K562 (cell line): ENCODE measurements around the gene SCYL1. TPM values are rescaled to one million over a fixed set of nuclear protein-coding genes. Genes with fewer than 3 reads are reported as not detected.

Source experiments
- LCOR ChIP-seq: sonication (generic); formaldehyde crosslinking; IDR thresholded peaks from 2 replicates; pipeline ENCODE4 v1.8.0; 2022; ENCODE audit warnings: mild to moderate bottlenecking, missing genetic modification reagents
- SAFB2 ChIP-seq: fragments of 200-400 bp; formaldehyde crosslinking; IDR thresholded peaks from 2 replicates; pipeline ENCODE4 v1.6.1; 2018; ENCODE audit warnings: borderline replicate concordance, low read length, low read depth, moderate library complexity; ENCODE audit not compliant: severe bottlenecking
- TEAD4 ChIP-seq, 2 experiments: sonication (generic) in 1 of 2; formaldehyde crosslinking in 1 of 2; IDR thresholded peaks; 2 replicates each; pipeline versions ENCODE4 v1.6.1 to v1.8.0; 2012 to 2022; ENCODE audit warnings: borderline replicate concordance in 1 of 2, inconsistent platforms in 1 of 2, low read length in 1 of 2, mild to moderate bottlenecking in 1 of 2, missing genetic modification reagents in 1 of 2
- THRAP3 ChIP-seq: fragments of 450-650 bp; IDR thresholded peaks from 2 replicates; pipeline ENCODE4 v1.6.1; 2016; ENCODE audit warnings: mild to moderate bottlenecking, inconsistent platforms, borderline replicate concordance
- ZNF212 ChIP-seq: fragments of 450-650 bp; formaldehyde crosslinking; IDR thresholded peaks from 2 replicates; pipeline ENCODE4 v1.4.0; 2020; ENCODE audit warnings: mild to moderate bottlenecking
- ZNF217 ChIP-seq: sonication (generic); formaldehyde crosslinking; IDR thresholded peaks from 2 replicates; pipeline ENCODE4 v1.8.0; 2022; ENCODE audit warnings: mild to moderate bottlenecking, missing genetic modification reagents
- polyA plus RNA-seq, 8 experiments: library from polyadenylated mRNA; depleted of rRNA in 4 of 8; stranded (reverse) in 5 of 8; unstranded in 3 of 8; fragments of >200 nt; fragmentation: Nextera tagmentation in 2 of 8; fragmentation: Illumina TruSeq in 1 of 8; extraction: Ambion mirVana in 2 of 8; extraction: Trizol in 1 of 8; gene quantifications; 2 replicates each; pipeline versions ENCODE4 v1.2.1 to v1.2.3, GENCODE V29; 2011 to 2014; ENCODE audit warnings: inconsistent platforms in 1 of 8, missing spikeins in 1 of 8
- total RNA-seq, 7 experiments: library from RNA; depleted of rRNA in 6 of 7; stranded (reverse); fragments of >200 nt in 6 of 7; fragmentation: Illumina TruSeq in 2 of 7; extraction: Trizol in 2 of 7; gene quantifications; 2 replicates each; pipeline versions ENCODE4 v1.2.1 to v1.2.3, GENCODE V29; 2011 to 2021; ENCODE audit warnings: low replicate concordance in 1 of 7
- TF ChIP-seq, protein P1 (sequence below), 2 experiments: fragments of 450-650 bp; IDR thresholded peaks; 2 replicates each; pipeline ENCODE4 v1.6.1; 2018; ENCODE audit warnings: mild to moderate bottlenecking in 2 of 2, low read depth in 1 of 2; ENCODE audit not compliant: partially characterized antibody in 2 of 2
- TF ChIP-seq, protein P2 (sequence below): fragments of 450-650 bp; IDR thresholded peaks from 2 replicates; pipeline ENCODE4 v1.7.1; 2018; ENCODE audit warnings: mild to moderate bottlenecking, low read depth; ENCODE audit not compliant: partially characterized antibody
- TF ChIP-seq, protein P3 (sequence below): fragments of 450-650 bp; IDR thresholded peaks from 2 replicates; pipeline ENCODE4 v1.6.1; 2016; ENCODE audit warnings: mild to moderate bottlenecking
- TF ChIP-seq, protein P4 (sequence below): sonication (generic); formaldehyde crosslinking; IDR thresholded peaks from 2 replicates; pipeline ENCODE4 v1.8.0; 2023; ENCODE audit warnings: missing genetic modification reagents, mild to moderate bottlenecking, borderline replicate concordance

The SCYL1 gene
- total and polyA plus RNA-seq, 9 of the 15 experiments (the other 6 are each of a cell fraction or from before 2014, with no cell fraction given), result 1.9 to 145 (median 57.6) TPM

DNA sequence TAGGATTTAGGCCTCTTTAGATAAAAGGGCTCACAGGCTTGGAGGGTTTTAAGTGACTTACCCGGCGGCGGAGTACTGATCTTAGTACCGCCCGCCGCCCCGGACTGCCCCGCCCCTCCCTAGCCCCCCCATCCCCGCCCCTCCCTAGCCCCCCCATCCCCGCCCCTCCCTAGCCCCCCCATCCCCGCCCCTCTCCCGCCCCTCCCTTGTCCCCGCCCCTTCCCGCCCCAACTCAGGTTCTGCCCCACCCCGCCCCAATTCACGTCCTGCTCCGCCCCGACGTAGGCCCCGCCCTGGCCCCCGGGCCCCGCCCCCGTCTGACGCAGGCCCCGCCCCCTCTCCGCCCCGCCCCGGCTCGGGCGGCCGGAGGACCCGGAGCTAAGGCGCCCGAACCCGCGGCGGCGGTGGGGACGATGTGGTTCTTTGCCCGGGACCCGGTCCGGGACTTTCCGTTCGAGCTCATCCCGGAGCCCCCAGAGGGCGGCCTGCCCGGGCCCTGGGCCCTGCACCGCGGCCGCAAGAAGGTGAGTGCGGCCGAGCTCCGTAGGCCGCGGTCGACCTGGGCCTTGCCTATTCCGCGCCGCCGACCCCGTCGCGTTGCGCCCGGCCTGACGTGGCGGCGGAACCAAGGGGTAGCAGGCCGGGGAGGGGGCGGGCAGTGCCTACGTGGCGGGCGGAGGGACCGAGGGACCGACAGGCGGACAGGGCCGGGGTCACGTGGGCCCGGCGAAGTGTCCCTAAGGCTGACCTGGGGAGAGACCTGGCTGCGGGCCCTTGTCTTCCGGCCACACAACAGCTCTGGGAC lies at the start of gene SCYL1 (continued):
- TF ChIP-seq, protein P1, sequence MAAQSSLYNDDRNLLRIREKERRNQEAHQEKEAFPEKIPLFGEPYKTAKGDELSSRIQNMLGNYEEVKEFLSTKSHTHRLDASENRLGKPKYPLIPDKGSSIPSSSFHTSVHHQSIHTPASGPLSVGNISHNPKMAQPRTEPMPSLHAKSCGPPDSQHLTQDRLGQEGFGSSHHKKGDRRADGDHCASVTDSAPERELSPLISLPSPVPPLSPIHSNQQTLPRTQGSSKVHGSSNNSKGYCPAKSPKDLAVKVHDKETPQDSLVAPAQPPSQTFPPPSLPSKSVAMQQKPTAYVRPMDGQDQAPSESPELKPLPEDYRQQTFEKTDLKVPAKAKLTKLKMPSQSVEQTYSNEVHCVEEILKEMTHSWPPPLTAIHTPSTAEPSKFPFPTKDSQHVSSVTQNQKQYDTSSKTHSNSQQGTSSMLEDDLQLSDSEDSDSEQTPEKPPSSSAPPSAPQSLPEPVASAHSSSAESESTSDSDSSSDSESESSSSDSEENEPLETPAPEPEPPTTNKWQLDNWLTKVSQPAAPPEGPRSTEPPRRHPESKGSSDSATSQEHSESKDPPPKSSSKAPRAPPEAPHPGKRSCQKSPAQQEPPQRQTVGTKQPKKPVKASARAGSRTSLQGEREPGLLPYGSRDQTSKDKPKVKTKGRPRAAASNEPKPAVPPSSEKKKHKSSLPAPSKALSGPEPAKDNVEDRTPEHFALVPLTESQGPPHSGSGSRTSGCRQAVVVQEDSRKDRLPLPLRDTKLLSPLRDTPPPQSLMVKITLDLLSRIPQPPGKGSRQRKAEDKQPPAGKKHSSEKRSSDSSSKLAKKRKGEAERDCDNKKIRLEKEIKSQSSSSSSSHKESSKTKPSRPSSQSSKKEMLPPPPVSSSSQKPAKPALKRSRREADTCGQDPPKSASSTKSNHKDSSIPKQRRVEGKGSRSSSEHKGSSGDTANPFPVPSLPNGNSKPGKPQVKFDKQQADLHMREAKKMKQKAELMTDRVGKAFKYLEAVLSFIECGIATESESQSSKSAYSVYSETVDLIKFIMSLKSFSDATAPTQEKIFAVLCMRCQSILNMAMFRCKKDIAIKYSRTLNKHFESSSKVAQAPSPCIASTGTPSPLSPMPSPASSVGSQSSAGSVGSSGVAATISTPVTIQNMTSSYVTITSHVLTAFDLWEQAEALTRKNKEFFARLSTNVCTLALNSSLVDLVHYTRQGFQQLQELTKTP (IDR thresholded peaks at IDR 0.05; ENCODE audit: low read depth in 1 of 2, partially characterized antibody in 2 of 2), result no peak
- no peak for TF ChIP-seq TEAD4 (IDR thresholded peaks at IDR 0.05; ENCODE audit: low read length)
- TF ChIP-seq TEAD4 (CRISPR knock-in tag; IDR thresholded peaks at IDR 0.05; ENCODE audit: borderline replicate concordance), result no peak
- TF ChIP-seq ZNF212, result no peak
- TF ChIP-seq, protein P2, sequence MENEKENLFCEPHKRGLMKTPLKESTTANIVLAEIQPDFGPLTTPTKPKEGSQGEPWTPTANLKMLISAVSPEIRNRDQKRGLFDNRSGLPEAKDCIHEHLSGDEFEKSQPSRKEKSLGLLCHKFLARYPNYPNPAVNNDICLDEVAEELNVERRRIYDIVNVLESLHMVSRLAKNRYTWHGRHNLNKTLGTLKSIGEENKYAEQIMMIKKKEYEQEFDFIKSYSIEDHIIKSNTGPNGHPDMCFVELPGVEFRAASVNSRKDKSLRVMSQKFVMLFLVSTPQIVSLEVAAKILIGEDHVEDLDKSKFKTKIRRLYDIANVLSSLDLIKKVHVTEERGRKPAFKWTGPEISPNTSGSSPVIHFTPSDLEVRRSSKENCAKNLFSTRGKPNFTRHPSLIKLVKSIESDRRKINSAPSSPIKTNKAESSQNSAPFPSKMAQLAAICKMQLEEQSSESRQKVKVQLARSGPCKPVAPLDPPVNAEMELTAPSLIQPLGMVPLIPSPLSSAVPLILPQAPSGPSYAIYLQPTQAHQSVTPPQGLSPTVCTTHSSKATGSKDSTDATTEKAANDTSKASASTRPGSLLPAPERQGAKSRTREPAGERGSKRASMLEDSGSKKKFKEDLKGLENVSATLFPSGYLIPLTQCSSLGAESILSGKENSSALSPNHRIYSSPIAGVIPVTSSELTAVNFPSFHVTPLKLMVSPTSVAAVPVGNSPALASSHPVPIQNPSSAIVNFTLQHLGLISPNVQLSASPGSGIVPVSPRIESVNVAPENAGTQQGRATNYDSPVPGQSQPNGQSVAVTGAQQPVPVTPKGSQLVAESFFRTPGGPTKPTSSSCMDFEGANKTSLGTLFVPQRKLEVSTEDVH, result no peak
- 0 out of 2 replicates have a peak, but pooled peaks have one; percentile 17 for TF ChIP-seq LCOR (CRISPR knock-in tag)
- no peak for TF ChIP-seq THRAP3
- TF ChIP-seq, protein P3, sequence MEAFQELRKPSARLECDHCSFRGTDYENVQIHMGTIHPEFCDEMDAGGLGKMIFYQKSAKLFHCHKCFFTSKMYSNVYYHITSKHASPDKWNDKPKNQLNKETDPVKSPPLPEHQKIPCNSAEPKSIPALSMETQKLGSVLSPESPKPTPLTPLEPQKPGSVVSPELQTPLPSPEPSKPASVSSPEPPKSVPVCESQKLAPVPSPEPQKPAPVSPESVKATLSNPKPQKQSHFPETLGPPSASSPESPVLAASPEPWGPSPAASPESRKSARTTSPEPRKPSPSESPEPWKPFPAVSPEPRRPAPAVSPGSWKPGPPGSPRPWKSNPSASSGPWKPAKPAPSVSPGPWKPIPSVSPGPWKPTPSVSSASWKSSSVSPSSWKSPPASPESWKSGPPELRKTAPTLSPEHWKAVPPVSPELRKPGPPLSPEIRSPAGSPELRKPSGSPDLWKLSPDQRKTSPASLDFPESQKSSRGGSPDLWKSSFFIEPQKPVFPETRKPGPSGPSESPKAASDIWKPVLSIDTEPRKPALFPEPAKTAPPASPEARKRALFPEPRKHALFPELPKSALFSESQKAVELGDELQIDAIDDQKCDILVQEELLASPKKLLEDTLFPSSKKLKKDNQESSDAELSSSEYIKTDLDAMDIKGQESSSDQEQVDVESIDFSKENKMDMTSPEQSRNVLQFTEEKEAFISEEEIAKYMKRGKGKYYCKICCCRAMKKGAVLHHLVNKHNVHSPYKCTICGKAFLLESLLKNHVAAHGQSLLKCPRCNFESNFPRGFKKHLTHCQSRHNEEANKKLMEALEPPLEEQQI, result no peak
- no peak for TF ChIP-seq SAFB2
- no peak for TF ChIP-seq ZNF217 (CRISPR knock-in tag)
- TF ChIP-seq, protein P4, sequence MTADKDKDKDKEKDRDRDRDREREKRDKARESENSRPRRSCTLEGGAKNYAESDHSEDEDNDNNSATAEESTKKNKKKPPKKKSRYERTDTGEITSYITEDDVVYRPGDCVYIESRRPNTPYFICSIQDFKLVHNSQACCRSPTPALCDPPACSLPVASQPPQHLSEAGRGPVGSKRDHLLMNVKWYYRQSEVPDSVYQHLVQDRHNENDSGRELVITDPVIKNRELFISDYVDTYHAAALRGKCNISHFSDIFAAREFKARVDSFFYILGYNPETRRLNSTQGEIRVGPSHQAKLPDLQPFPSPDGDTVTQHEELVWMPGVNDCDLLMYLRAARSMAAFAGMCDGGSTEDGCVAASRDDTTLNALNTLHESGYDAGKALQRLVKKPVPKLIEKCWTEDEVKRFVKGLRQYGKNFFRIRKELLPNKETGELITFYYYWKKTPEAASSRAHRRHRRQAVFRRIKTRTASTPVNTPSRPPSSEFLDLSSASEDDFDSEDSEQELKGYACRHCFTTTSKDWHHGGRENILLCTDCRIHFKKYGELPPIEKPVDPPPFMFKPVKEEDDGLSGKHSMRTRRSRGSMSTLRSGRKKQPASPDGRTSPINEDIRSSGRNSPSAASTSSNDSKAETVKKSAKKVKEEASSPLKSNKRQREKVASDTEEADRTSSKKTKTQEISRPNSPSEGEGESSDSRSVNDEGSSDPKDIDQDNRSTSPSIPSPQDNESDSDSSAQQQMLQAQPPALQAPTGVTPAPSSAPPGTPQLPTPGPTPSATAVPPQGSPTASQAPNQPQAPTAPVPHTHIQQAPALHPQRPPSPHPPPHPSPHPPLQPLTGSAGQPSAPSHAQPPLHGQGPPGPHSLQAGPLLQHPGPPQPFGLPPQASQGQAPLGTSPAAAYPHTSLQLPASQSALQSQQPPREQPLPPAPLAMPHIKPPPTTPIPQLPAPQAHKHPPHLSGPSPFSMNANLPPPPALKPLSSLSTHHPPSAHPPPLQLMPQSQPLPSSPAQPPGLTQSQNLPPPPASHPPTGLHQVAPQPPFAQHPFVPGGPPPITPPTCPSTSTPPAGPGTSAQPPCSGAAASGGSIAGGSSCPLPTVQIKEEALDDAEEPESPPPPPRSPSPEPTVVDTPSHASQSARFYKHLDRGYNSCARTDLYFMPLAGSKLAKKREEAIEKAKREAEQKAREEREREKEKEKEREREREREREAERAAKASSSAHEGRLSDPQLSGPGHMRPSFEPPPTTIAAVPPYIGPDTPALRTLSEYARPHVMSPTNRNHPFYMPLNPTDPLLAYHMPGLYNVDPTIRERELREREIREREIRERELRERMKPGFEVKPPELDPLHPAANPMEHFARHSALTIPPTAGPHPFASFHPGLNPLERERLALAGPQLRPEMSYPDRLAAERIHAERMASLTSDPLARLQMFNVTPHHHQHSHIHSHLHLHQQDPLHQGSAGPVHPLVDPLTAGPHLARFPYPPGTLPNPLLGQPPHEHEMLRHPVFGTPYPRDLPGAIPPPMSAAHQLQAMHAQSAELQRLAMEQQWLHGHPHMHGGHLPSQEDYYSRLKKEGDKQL, result no peak
